ENCODE results near the gene TRIP4. TPM values are rescaled to one million over a fixed set of nuclear protein-coding genes. Genes with fewer than 3 reads are reported as not detected.
A peak's percentile ranks its signal among the peaks of the same experiment; 100 is the strongest.

TRIP4 gene
- 10 to 100 TPM; 16.9 to 53.3 (median 23.9) TPM for total RNA-seq

DNA sequence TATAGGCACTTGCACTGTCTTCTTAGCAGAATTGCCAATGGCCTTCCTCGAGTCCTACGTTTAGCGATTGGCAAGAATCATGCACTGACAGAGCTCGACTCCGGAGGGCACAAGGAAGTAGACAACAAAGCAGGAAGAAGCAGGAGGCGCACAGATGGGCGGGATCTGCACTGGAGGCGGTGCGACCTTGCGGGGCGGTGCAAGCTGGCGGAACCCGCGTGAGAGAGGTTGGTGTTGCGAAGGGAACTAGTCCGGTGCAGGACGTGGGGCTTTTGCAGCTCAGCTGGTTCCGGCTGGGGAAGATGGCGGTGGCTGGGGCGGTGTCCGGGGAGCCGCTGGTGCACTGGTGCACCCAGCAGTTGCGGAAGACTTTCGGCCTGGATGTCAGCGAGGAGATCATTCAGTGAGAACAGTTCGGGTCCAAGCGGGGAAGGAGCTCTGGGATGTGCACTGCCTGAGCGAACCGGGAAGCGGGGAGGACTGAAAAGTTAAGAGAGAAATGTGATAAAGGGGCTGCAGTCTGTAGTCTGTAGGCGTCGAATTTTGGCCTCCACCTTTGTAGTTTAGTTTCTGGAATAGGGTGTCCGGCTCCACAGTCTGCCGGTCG, at the start of gene TRIP4:
Gene TRIP4 (plus strand): TSS at position 275 of the 607 bp plus-strand sequence. CDS start 28 bp downstream, at position 303.
- Histone ChIP-seq H3K27me3 (no peaks in the 10 kb centered on the region), H3K36me3 (no peaks in the 10 kb centered on the region), H3K27ac (peak within 1 kb of the TSS; percentile 71 to 92 (median 83)), H3K4me3 (peak within 1 kb of the TSS; percentile 55 to 71 (median 68)), H3K4me1 (peaks cover 8 to 23% (median 11%) of the 10 kb centered on the region in 4 donors), H3K9me3 (no peaks in the 10 kb centered on the region)
- TF ChIP-seq POLR2A (IDR thresholded peaks at IDR 0.05) (peak; percentile 85), POLR2AphosphoS5 (IDR thresholded peaks at IDR 0.05) (peak; percentile 75 to 92 (median 91)), EP300 (IDR thresholded peaks at IDR 0.05; ENCODE audit: low read depth) (no peak)
- TF ChIP-seq, protein P1, sequence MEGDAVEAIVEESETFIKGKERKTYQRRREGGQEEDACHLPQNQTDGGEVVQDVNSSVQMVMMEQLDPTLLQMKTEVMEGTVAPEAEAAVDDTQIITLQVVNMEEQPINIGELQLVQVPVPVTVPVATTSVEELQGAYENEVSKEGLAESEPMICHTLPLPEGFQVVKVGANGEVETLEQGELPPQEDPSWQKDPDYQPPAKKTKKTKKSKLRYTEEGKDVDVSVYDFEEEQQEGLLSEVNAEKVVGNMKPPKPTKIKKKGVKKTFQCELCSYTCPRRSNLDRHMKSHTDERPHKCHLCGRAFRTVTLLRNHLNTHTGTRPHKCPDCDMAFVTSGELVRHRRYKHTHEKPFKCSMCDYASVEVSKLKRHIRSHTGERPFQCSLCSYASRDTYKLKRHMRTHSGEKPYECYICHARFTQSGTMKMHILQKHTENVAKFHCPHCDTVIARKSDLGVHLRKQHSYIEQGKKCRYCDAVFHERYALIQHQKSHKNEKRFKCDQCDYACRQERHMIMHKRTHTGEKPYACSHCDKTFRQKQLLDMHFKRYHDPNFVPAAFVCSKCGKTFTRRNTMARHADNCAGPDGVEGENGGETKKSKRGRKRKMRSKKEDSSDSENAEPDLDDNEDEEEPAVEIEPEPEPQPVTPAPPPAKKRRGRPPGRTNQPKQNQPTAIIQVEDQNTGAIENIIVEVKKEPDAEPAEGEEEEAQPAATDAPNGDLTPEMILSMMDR (IDR thresholded peaks at IDR 0.05) = peak in 3 of 5 experiments; percentile 2 to 19 (median 11)
- intact Hi-C loops (cut with DNase I; ENCODE audit: low total_unique reads) (no loop called here), in situ Hi-C loops (cut with MboI; ENCODE audit: low pct_ligation_motif_present in 1 of 4, low pct_unique_long_range_greater_than_20kb in 1 of 4, low sequenced_read_pairs in 3 of 4) (no loop called here)
- 0 to 1% methylated on average over 7 to 35 of the region's 35 CpGs for WGBS, 2 donors (ENCODE audit: low coverage in 1 of 2)
- DNase-seq = peak; percentile 97

DNA sequence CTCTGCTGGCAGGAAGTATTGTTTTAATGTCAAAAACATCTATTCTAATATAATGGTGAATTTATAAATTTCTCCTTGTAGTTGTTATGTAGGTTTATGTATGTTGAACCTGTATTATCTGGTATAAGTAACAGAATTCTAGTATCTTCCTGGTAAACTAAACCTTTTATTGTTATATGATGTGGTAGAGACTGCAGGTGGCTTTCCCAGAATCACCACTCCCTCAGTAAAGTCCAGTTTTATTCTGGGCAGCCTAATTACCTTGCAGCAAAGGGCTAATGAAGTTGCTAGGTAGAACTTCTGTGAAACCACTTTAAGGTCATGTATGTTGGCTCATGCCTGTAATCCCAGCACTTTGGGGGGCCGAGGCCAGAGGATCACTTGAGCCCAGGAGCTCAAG, 47.3 kb upstream of the TRIP4 start:
- DNase-seq = no peak
- TF ChIP-seq POLR2AphosphoS5 (IDR thresholded peaks at IDR 0.05) (no peak), EP300 (IDR thresholded peaks at IDR 0.05; ENCODE audit: low read depth) (no peak), POLR2A (IDR thresholded peaks at IDR 0.05) (no peak)
- TF ChIP-seq, protein P1 (IDR thresholded peaks at IDR 0.05) = no peak
- 67 to 71% methylated on average over 1 of the region's 1 CpG for WGBS, 2 donors (ENCODE audit: low coverage in 1 of 2)
- no peaks in the 10 kb centered on the region for H3K36me3 ChIP-seq
- H3K27me3 ChIP-seq = no peaks in the 10 kb centered on the region
- in situ Hi-C loops (cut with MboI; ENCODE audit: low pct_ligation_motif_present in 1 of 4, low pct_unique_long_range_greater_than_20kb in 1 of 4, low sequenced_read_pairs in 3 of 4) (no loop called here), intact Hi-C loops (cut with DNase I; ENCODE audit: low total_unique reads) (no loop called here)
- peaks cover 0 to 9% (median 3%) of the 10 kb centered on the region in 4 donors for H3K4me1 ChIP-seq
- no peak overlapping the region for H3K4me3 ChIP-seq
- H3K27ac ChIP-seq = peak overlapping the region in 3 of 4 donors; percentile 24 to 49 (median 32)
- H3K9me3 ChIP-seq = no peaks in the 10 kb centered on the region

DNA sequence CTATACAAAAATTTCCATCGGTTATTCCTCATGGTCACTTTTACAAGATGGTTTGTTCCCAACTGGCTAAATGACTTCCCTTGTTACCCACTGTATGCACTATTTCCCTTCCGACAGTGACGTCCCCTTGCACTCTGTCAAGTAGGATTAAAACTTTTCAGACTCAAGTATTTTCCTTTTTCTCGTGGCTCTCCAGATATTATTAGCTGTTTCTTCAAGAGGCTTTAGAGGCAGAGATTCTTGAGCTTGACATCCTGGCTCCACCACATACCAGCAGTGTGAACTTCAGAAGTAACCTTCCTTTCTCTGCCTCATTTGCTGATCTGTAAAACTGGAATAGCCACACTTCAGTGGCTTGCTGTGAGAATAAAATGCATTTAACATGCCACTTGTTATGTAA, 45.7 kb upstream of the TRIP4 start:
- in situ Hi-C loops (cut with MboI; ENCODE audit: low pct_ligation_motif_present in 1 of 4, low pct_unique_long_range_greater_than_20kb in 1 of 4, low sequenced_read_pairs in 3 of 4) (no loop called here), intact Hi-C loops (cut with DNase I; ENCODE audit: low total_unique reads) (no loop called here)
- no peak overlapping the region for H3K27ac ChIP-seq
- no peaks in the 10 kb centered on the region for H3K36me3 ChIP-seq
- WGBS, 2 donors (ENCODE audit: low coverage in 1 of 2) = 80 to 89% methylated on average over 4 of the region's 4 CpGs
- H3K27me3 ChIP-seq = no peaks in the 10 kb centered on the region
- TF ChIP-seq, protein P1 (IDR thresholded peaks at IDR 0.05) = no peak
- TF ChIP-seq POLR2AphosphoS5 (IDR thresholded peaks at IDR 0.05) (no peak), EP300 (IDR thresholded peaks at IDR 0.05; ENCODE audit: low read depth) (no peak), POLR2A (IDR thresholded peaks at IDR 0.05) (no peak)
- peaks cover 0 to 9% (median 3%) of the 10 kb centered on the region in 4 donors for H3K4me1 ChIP-seq
- DNase-seq = no peak
- no peaks in the 10 kb centered on the region for H3K9me3 ChIP-seq
- H3K4me3 ChIP-seq = no peak overlapping the region

DNA sequence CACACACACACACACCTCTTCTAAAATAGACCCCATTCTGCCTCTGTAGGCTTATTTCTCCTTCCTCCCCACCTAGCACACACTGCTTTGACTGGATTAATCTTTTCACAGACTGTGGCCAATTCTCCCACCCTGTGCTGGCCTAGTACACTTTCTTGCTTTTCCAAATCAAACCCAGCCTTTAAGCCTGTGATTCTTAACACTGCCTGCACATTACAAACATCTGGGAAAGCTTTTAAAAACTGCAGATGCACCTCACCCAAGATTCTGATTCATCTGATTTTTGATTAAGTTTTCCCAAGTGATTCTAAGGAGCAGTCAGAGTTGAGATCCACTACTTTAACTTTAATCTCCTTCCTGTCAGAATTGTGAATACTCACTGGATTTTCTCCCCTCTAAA, 44.4 kb upstream of the TRIP4 start:
- H3K4me3 ChIP-seq = no peak overlapping the region
- H3K9me3 ChIP-seq = no peaks in the 10 kb centered on the region
- intact Hi-C loops (cut with DNase I; ENCODE audit: low total_unique reads) = no loop called here
- peaks cover 0 to 9% (median 3%) of the 10 kb centered on the region in 4 donors for H3K4me1 ChIP-seq
- no peaks in the 10 kb centered on the region for H3K27me3 ChIP-seq
- no peak overlapping the region for H3K27ac ChIP-seq
- H3K36me3 ChIP-seq = no peaks in the 10 kb centered on the region
- in situ Hi-C loops (cut with MboI; ENCODE audit: low pct_ligation_motif_present in 1 of 4, low pct_unique_long_range_greater_than_20kb in 1 of 4, low sequenced_read_pairs in 3 of 4) = no loop called here
- no peak for TF ChIP-seq EP300 (IDR thresholded peaks at IDR 0.05; ENCODE audit: low read depth)
- TF ChIP-seq POLR2A (IDR thresholded peaks at IDR 0.05) = no peak
- TF ChIP-seq, protein P1 (IDR thresholded peaks at IDR 0.05) = no peak
- TF ChIP-seq POLR2AphosphoS5 (IDR thresholded peaks at IDR 0.05) = no peak
- no peak for DNase-seq

Measured in transverse colon (tissue), 4 donors.